ENCODE data around the gene CAPRIN1.

GRCh38 chr11:34105957-34106504 is 54.5 kb downstream of the CAPRIN1 start:
- TF ChIP-seq POLR2AphosphoS5 (IDR thresholded peaks at IDR 0.05; ENCODE audit: low read depth, low read length), result no peak
- no peak for TF ChIP-seq TCF12 (IDR thresholded peaks at IDR 0.05)
- no peak for TF ChIP-seq CTCF (IDR thresholded peaks at IDR 0.05)
- no peak for TF ChIP-seq USF1 (IDR thresholded peaks at IDR 0.05; ENCODE audit: borderline replicate concordance, low read depth)
- TF ChIP-seq GABPA (IDR thresholded peaks at IDR 0.05; ENCODE audit: low read depth), result no peak
- TF ChIP-seq RFX5 (IDR thresholded peaks at IDR 0.05; ENCODE audit: low read length), result no peak
- TF ChIP-seq CHD2 (IDR thresholded peaks at IDR 0.05; ENCODE audit: low read length, partially characterized antibody), result no peak
